HepG2 (cell line): ENCODE results near the gene SWSAP1. TPM values are rescaled to one million over a fixed set of nuclear protein-coding genes. Genes with fewer than 3 reads are reported as not detected.

Experiments used
- BRF2 ChIP-seq: sonication (generic); formaldehyde crosslinking; IDR thresholded peaks from 2 replicates; pipeline ENCODE4 v1.8.1; 2022; ENCODE audit warnings: mild to moderate bottlenecking, missing genetic modification reagents
- DBP ChIP-seq: sonication (generic); formaldehyde crosslinking; IDR thresholded peaks from 2 replicates; pipeline ENCODE4 v1.4.0; 2020; ENCODE audit warnings: missing genetic modification reagents; ENCODE audit errors: not compliant biosample characterization
- FOSL1 ChIP-seq: sonication (generic); formaldehyde crosslinking; IDR thresholded peaks from 2 replicates; pipeline ENCODE4 v1.9.0; 2021; ENCODE audit warnings: missing genetic modification reagents, borderline replicate concordance
- HOXA5 ChIP-seq: sonication (generic); formaldehyde crosslinking; IDR thresholded peaks from 2 replicates; pipeline ENCODE4 v1.4.0; 2020; ENCODE audit warnings: missing genetic modification reagents
- IKZF1 ChIP-seq: fragments of 450-650 bp; IDR thresholded peaks from 2 replicates; pipeline ENCODE4 v1.7.1; 2016
- PRMT3 ChIP-seq: sonication (generic); formaldehyde crosslinking; IDR thresholded peaks from 2 replicates; pipeline ENCODE4 v1.8.1; 2022; ENCODE audit warnings: low read depth, mild to moderate bottlenecking, moderate library complexity, missing genetic modification reagents, borderline replicate concordance
- RBM39 ChIP-seq: fragments of 200-400 bp; formaldehyde crosslinking; IDR thresholded peaks from one replicate; pipeline ENCODE4 v1.6.1; 2018; ENCODE audit warnings: antibody characterized with exemption, mild to moderate bottlenecking, low read depth, low read length; ENCODE audit not compliant: poor library complexity, severe bottlenecking
- SMAD3 ChIP-seq: sonication (generic); formaldehyde crosslinking; IDR thresholded peaks from 2 replicates; pipeline ENCODE4 v1.4.0; 2020; ENCODE audit warnings: missing genetic modification reagents
- SMAD9 ChIP-seq: sonication (generic); formaldehyde crosslinking; IDR thresholded peaks from 2 replicates; pipeline ENCODE4 v1.5.1; 2020; ENCODE audit warnings: mild to moderate bottlenecking, missing genetic modification reagents
- SMYD3 ChIP-seq: sonication (generic); formaldehyde crosslinking; IDR thresholded peaks from 2 replicates; pipeline ENCODE4 v1.8.1; 2023; ENCODE audit warnings: mild to moderate bottlenecking, missing genetic modification reagents
- SNRNP70 ChIP-seq: fragments of 200-400 bp; formaldehyde crosslinking; IDR thresholded peaks from 2 replicates; pipeline ENCODE4 v1.6.1; 2017; ENCODE audit warnings: mild to moderate bottlenecking, low read depth, low read length, moderate library complexity
- TSC22D2 ChIP-seq: sonication (generic); formaldehyde crosslinking; IDR thresholded peaks from 2 replicates; pipeline ENCODE4 v1.5.1; 2020; ENCODE audit warnings: missing genetic modification reagents, mild to moderate bottlenecking, borderline replicate concordance
- YEATS2 ChIP-seq: sonication (generic); formaldehyde crosslinking; IDR thresholded peaks from 2 replicates; pipeline ENCODE4 v1.4.0; 2020; ENCODE audit warnings: missing genetic modification reagents, borderline replicate concordance
- ZBTB7A ChIP-seq: sonication (generic); formaldehyde crosslinking; IDR thresholded peaks from 2 replicates; pipeline ENCODE4 v1.8.0; 2022; ENCODE audit warnings: mild to moderate bottlenecking, missing genetic modification reagents
- ZNF629 ChIP-seq: sonication (generic); formaldehyde crosslinking; conservative IDR thresholded peaks from 2 replicates; pipeline ENCODE4 v1.5.0; 2020; ENCODE audit warnings: missing genetic modification reagents
- ZNF652 ChIP-seq: IDR thresholded peaks from 2 replicates; pipeline ENCODE4 v1.6.1; 2016; ENCODE audit warnings: low read depth, borderline replicate concordance
- ZNF850 ChIP-seq: sonication (generic); formaldehyde crosslinking; conservative IDR thresholded peaks from 2 replicates; pipeline ENCODE4 v1.9.0; 2021; ENCODE audit warnings: mild to moderate bottlenecking, missing genetic modification reagents
- polyA plus RNA-seq, 8 experiments: library from polyadenylated mRNA; depleted of rRNA in 3 of 8; stranded (reverse) in 7 of 8; unstranded in 1 of 8; fragments of >200 nt; fragmentation: Illumina TruSeq in 4 of 8; extraction: Trizol in 4 of 8; gene quantifications; 2 replicates each; pipeline versions ENCODE4 v1.2.1 to v1.2.3, GENCODE V29; 2011 to 2016; ENCODE audit warnings: low read depth in 4 of 8, missing spikeins in 1 of 8, mixed read lengths in 1 of 8; ENCODE audit not compliant: insufficient read depth in 1 of 8
- total RNA-seq, 5 experiments: library from RNA; depleted of rRNA; stranded (reverse); fragments of >200 nt; fragmentation: Illumina TruSeq; extraction: Trizol; gene quantifications; 2 replicates each; pipeline ENCODE4 v1.2.3, GENCODE V29; 2016; ENCODE audit warnings: low read depth in 1 of 5
- TF ChIP-seq, protein P1 (sequence below): sonication (generic); formaldehyde crosslinking; IDR thresholded peaks from 2 replicates; pipeline ENCODE4 v1.4.0; 2020; ENCODE audit warnings: missing genetic modification reagents
- TF ChIP-seq, protein P2 (sequence below): sonication (generic); formaldehyde crosslinking; IDR thresholded peaks from 2 replicates; pipeline ENCODE4 v1.4.0; 2020; ENCODE audit warnings: missing genetic modification reagents
- TF ChIP-seq, protein P3 (sequence below): sonication (generic); formaldehyde crosslinking; IDR thresholded peaks from 2 replicates; pipeline ENCODE4 v1.5.0; 2020; ENCODE audit warnings: missing genetic modification reagents

Gene SWSAP1
- total and polyA plus RNA-seq, 2 of the 13 experiments (the other 11 are each of a cell fraction or from before 2014, with no cell fraction given): 2.7 to 3.3 TPM

- TF ChIP-seq DBP (CRISPR knock-in tag) (no peak), ZNF629 (CRISPR knock-in tag) (no peak), SMAD9 (CRISPR knock-in tag) (no peak), ZNF652 (peak; percentile 95), FOSL1 (CRISPR knock-in tag) (no peak), ZNF850 (CRISPR knock-in tag) (no peak), SNRNP70 (no peak), SMAD3 (CRISPR knock-in tag) (no peak), BRF2 (CRISPR knock-in tag) (no peak), SMYD3 (no peak), RBM39 (no peak), HOXA5 (CRISPR knock-in tag) (no peak), TSC22D2 (CRISPR knock-in tag) (no peak), IKZF1 (no peak), YEATS2 (CRISPR knock-in tag) (no peak), ZBTB7A (CRISPR knock-in tag) (no peak), PRMT3 (CRISPR knock-in tag) (no peak)
- TF ChIP-seq, protein P1, sequence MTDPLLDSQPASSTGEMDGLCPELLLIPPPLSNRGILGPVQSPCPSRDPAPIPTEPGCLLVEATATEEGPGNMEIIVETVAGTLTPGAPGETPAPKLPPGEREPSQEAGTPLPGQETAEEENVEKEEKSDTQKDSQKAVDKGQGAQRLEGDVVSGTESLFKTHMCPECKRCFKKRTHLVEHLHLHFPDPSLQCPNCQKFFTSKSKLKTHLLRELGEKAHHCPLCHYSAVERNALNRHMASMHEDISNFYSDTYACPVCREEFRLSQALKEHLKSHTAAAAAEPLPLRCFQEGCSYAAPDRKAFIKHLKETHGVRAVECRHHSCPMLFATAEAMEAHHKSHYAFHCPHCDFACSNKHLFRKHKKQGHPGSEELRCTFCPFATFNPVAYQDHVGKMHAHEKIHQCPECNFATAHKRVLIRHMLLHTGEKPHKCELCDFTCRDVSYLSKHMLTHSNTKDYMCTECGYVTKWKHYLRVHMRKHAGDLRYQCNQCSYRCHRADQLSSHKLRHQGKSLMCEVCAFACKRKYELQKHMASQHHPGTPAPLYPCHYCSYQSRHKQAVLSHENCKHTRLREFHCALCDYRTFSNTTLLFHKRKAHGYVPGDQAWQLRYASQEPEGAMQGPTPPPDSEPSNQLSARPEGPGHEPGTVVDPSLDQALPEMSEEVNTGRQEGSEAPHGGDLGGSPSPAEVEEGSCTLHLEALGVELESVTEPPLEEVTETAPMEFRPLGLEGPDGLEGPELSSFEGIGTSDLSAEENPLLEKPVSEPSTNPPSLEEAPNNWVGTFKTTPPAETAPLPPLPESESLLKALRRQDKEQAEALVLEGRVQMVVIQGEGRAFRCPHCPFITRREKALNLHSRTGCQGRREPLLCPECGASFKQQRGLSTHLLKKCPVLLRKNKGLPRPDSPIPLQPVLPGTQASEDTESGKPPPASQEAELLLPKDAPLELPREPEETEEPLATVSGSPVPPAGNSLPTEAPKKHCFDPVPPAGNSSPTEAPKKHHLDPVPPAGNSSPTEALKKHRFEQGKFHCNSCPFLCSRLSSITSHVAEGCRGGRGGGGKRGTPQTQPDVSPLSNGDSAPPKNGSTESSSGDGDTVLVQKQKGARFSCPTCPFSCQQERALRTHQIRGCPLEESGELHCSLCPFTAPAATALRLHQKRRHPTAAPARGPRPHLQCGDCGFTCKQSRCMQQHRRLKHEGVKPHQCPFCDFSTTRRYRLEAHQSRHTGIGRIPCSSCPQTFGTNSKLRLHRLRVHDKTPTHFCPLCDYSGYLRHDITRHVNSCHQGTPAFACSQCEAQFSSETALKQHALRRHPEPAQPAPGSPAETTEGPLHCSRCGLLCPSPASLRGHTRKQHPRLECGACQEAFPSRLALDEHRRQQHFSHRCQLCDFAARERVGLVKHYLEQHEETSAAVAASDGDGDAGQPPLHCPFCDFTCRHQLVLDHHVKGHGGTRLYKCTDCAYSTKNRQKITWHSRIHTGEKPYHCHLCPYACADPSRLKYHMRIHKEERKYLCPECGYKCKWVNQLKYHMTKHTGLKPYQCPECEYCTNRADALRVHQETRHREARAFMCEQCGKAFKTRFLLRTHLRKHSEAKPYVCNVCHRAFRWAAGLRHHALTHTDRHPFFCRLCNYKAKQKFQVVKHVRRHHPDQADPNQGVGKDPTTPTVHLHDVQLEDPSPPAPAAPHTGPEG (CRISPR knock-in tag): no peak
- TF ChIP-seq, protein P2, sequence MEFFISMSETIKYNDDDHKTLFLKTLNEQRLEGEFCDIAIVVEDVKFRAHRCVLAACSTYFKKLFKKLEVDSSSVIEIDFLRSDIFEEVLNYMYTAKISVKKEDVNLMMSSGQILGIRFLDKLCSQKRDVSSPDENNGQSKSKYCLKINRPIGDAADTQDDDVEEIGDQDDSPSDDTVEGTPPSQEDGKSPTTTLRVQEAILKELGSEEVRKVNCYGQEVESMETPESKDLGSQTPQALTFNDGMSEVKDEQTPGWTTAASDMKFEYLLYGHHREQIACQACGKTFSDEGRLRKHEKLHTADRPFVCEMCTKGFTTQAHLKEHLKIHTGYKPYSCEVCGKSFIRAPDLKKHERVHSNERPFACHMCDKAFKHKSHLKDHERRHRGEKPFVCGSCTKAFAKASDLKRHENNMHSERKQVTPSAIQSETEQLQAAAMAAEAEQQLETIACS: no peak
- TF ChIP-seq, protein P3, sequence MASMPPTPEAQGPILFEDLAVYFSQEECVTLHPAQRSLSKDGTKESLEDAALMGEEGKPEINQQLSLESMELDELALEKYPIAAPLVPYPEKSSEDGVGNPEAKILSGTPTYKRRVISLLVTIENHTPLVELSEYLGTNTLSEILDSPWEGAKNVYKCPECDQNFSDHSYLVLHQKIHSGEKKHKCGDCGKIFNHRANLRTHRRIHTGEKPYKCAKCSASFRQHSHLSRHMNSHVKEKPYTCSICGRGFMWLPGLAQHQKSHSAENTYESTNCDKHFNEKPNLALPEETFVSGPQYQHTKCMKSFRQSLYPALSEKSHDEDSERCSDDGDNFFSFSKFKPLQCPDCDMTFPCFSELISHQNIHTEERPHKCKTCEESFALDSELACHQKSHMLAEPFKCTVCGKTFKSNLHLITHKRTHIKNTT (CRISPR knock-in tag): no peak
Measured at GRCh38 chr19:11387162-11388034, 12.9 kb downstream of the SWSAP1 start (continued).
